ENCODE measurements around the gene COLEC12. TPM values are rescaled to one million over a fixed set of nuclear protein-coding genes. Genes with fewer than 3 reads are reported as not detected.

COLEC12 gene
- total and polyA plus RNA-seq, 10 of the 15 experiments (the other 5 are each of a cell fraction or from before 2014, with no cell fraction given) = 0.04 to 0.05 TPM; not detected in 8

DNA sequence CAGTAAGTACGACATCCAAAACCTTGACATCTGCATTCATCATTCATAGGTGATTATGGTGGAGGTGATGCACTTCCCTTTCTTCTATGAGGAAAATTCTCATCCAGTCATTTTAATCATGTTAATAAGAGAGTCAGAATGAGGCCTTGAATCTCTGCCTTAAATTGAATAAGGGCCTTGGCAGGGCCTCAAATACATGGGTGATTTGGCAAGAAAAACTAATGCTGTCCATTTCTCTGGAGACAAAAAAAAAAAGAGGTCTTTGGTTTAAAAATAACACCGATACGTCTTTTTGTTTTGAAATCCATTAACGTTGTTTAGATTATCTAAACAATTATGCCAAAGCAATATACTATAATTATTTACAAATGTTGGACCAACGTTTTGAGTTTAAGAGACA is 8.1 kb downstream of the COLEC12 start:
- SMC1A ChIA-PET (ENCODE audit: uncharacterized antibody, unreplicated experiment) = no interaction called here
- POLR2A ChIA-PET = no interaction called here
- DNase-seq (ENCODE audit: low read depth, low spot score) (no peak), ATAC-seq (no peak), FAIRE-seq (no peak)
- in situ Hi-C loops (cut with MboI) = no loop called here
- Histone ChIP-seq H3K79me2 (ENCODE audit: control insufficient read depth, insufficient read depth, low read length) (no peaks in the 10 kb centered on the region), H3K27ac (ENCODE audit: control insufficient read depth, insufficient read depth) (no peak overlapping the region), H3K4me3 (no peak overlapping the region), H3K9ac (ENCODE audit: control insufficient read depth, insufficient read depth, low read length) (no peak overlapping the region), H3K27me3 (replicated peaks in 1 of 2; ENCODE audit: control insufficient read depth in 2 of 2, insufficient read depth in 2 of 2, low read length in 1 of 2) (0 out of 4 replicates have a peak, but pooled peaks cover 0 to 2% of the 10 kb centered on the region in 2 experiments), H3K4me2 (ENCODE audit: control insufficient read depth, insufficient read depth) (no peak overlapping the region), H2AFZ (ENCODE audit: control insufficient read depth, low read depth, low read length) (no peak overlapping the region), H3K9me3 (replicated peaks; ENCODE audit: control insufficient read depth, insufficient read depth, low read length) (no peaks in the 10 kb centered on the region), H3K36me3 (ENCODE audit: control insufficient read depth in 2 of 2, insufficient read depth in 2 of 2, low read length in 1 of 2) (no peaks in the 10 kb centered on the region), H3K4me1 (ENCODE audit: control insufficient read depth, insufficient read depth, low read length) (no peaks in the 10 kb centered on the region), H4K20me1 (ENCODE audit: control insufficient read depth, insufficient read depth) (no peaks in the 10 kb centered on the region)
- TF ChIP-seq ATF7 (IDR thresholded peaks at IDR 0.05; ENCODE audit: low read depth) = no peak
- no peak for TF ChIP-seq SREBF2 (IDR thresholded peaks at IDR 0.05; ENCODE audit: low read length)
- no peak for TF ChIP-seq BMI1 (IDR thresholded peaks at IDR 0.05; ENCODE audit: borderline replicate concordance)
- TF ChIP-seq NFYB (IDR thresholded peaks at IDR 0.05; ENCODE audit: insufficient read depth, low read depth, low read length) = no peak
- TF ChIP-seq, protein P1, sequence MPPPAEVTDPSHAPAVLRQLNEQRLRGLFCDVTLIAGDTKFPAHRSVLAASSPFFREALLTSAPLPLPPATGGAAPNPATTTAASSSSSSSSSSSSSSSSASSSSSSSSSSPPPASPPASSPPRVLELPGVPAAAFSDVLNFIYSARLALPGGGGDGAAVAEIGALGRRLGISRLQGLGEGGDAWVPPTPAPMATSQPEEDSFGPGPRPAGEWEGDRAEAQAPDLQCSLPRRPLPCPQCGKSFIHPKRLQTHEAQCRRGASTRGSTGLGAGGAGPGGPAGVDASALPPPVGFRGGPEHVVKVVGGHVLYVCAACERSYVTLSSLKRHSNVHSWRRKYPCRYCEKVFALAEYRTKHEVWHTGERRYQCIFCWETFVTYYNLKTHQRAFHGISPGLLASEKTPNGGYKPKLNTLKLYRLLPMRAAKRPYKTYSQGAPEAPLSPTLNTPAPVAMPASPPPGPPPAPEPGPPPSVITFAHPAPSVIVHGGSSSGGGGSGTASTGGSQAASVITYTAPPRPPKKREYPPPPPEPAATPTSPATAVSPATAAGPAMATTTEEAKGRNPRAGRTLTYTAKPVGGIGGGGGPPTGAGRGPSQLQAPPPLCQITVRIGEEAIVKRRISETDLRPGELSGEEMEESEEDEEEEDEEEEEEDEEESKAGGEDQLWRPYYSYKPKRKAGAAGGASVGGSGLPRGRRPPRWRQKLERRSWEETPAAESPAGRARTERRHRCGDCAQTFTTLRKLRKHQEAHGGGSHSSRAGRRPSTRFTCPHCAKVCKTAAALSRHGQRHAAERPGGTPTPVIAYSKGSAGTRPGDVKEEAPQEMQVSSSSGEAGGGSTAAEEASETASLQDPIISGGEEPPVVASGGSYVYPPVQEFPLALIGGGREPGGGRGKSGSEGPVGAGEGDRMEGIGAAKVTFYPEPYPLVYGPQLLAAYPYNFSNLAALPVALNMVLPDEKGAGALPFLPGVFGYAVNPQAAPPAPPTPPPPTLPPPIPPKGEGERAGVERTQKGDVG (CRISPR knock-in tag; IDR thresholded peaks at IDR 0.05) = no peak
- TF ChIP-seq STAT1 (conservative IDR thresholded peaks at IDR 0.05) = no peak
- TF ChIP-seq SMC3 (IDR thresholded peaks at IDR 0.05; ENCODE audit: borderline replicate concordance, low read length) = no peak
- TF ChIP-seq, protein P2, sequence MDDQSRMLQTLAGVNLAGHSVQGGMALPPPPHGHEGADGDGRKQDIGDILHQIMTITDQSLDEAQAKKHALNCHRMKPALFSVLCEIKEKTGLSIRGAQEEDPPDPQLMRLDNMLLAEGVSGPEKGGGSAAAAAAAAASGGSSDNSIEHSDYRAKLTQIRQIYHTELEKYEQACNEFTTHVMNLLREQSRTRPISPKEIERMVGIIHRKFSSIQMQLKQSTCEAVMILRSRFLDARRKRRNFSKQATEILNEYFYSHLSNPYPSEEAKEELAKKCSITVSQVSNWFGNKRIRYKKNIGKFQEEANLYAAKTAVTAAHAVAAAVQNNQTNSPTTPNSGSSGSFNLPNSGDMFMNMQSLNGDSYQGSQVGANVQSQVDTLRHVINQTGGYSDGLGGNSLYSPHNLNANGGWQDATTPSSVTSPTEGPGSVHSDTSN (IDR thresholded peaks at IDR 0.05; ENCODE audit: insufficient replicate concordance, low read depth, low read length) = no peak
- no peak for TF ChIP-seq MTA3 (IDR thresholded peaks at IDR 0.05; ENCODE audit: borderline replicate concordance, low read length)
- intact Hi-C loops (cut with micrococcal nuclease; ENCODE audit: unreplicated experiment) = no loop called here
- RAD21 ChIA-PET (ENCODE audit: unreplicated experiment) = no interaction called here
- CTCF ChIA-PET = no interaction called here
- 38% methylated on average over 5 of the region's 5 CpGs for WGBS (ENCODE audit: insufficient coverage, insufficient replicate concordance, low lambda C conversion rate, missing lambda C conversion rate)
- no TSS peak for BruUV-seq (replicated peaks)

Measured in GM12878 (cell line).